GM18519 (cell line): ENCODE measurements around the gene SLC17A9.

Source experiments
- ATAC-seq: cut with Tn5 transposase; IDR thresholded peaks from one replicate; pipeline ENCODE4 v1.9.1; 2021; ENCODE audit warnings: mild to moderate bottlenecking, moderate library complexity; ENCODE audit not compliant: unreplicated experiment, low FRiP score

Gene SLC17A9

GRCh38 chr20:62952373-62952967 lies at the start of gene SLC17A9:
SLC17A9 (plus strand) TSS chr20:62952709; CDS start chr20:62952831, 122 bp downstream.
- ATAC-seq = no peak

GRCh38 chr20:62902926-62903615 lies 49.4 kb upstream of the SLC17A9 start:
- no peak for ATAC-seq

GRCh38 chr20:62905536-62906117 lies 46.9 kb upstream of the SLC17A9 start:
- ATAC-seq = no peak

GRCh38 chr20:62906209-62906608 lies 46.3 kb upstream of the SLC17A9 start:
- no peak for ATAC-seq

GRCh38 chr20:62906647-62907375 lies 45.7 kb upstream of the SLC17A9 start:
- ATAC-seq = no peak

GRCh38 chr20:62907384-62908317 lies 44.9 kb upstream of the SLC17A9 start:
- ATAC-seq = no peak

GRCh38 chr20:62908971-62909791 lies 43.3 kb upstream of the SLC17A9 start:
- ATAC-seq = no peak

- ATAC-seq = no peak
These were observed 42.2 kb upstream of the SLC17A9 start for GRCh38 chr20:62910217-62910766.

GRCh38 chr20:62910777-62911497 lies 41.6 kb upstream of the SLC17A9 start:
- ATAC-seq = no peak

GRCh38 chr20:62911701-62912280 lies 40.7 kb upstream of the SLC17A9 start:
- ATAC-seq = no peak

GRCh38 chr20:62913043-62913630 lies 39.4 kb upstream of the SLC17A9 start:
- no peak for ATAC-seq

GRCh38 chr20:62914436-62914835 lies 38.1 kb upstream of the SLC17A9 start:
- ATAC-seq = no peak

GRCh38 chr20:62914970-62915457 lies 37.5 kb upstream of the SLC17A9 start:
- ATAC-seq = no peak

- ATAC-seq = no peak
These were observed 35.6 kb upstream of the SLC17A9 start for GRCh38 chr20:62916703-62917476.

GRCh38 chr20:62917720-62918119 lies 34.8 kb upstream of the SLC17A9 start:
- ATAC-seq = no peak

GRCh38 chr20:62918147-62918546 lies 34.4 kb upstream of the SLC17A9 start:
- no peak for ATAC-seq

- no peak for ATAC-seq
These were observed 33.7 kb upstream of the SLC17A9 start for GRCh38 chr20:62918831-62919230.
